ENCODE data around the gene TOX3. TPM values are rescaled to one million over a fixed set of nuclear protein-coding genes. Genes with fewer than 3 reads are reported as not detected.

Gene TOX3
- total RNA-seq, 1 experiment from 2014 or later: not detected

DNA sequence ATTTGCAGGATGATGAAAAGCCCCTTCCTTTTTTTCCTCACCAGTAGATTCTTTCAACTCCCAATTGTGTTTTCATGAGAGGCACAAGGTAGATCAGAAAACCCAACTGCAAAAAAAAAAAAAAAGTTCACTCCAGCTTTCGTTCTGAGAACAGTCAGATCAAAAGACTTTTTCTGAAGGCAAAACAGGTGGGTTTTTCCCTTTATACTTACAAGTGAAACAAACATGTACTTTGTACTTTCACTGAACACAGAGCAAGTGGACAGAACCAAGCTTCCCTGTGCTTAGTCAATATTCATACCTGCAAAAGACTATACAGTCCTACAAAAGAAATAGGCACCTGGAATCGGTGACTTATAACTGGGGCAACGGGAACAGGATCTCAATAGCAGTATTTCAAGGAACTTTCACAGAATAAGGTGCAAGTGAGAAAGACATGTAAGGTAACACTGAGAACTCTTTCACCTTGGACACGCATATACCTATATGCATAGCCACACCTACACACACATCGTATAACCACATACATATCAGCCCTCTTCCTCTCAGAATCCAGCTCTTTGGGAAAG, 54.1 kb downstream of the TOX3 start:
- DNase-seq (ENCODE audit: low read depth): no peak

DNA sequence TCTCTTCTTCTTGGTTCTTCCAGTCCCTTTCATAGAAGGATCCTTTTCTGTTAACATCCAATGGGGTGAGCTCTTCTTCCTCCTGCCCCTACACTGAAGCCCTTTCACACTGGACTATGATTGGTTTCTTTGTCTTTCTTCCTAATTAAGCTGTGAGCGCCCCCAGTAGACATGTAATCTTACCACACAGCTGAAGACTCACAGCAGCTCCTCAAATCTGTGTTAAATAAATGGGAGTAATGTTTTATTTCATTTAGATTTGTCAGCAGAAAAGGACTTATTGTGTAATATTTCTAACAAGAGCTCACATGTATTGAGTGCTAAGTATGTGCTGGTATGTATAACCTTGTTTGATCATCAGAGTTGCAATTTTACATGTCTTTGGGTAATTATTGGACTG, 55.7 kb downstream of the TOX3 start:
- no peak for DNase-seq (ENCODE audit: low read depth)

DNA sequence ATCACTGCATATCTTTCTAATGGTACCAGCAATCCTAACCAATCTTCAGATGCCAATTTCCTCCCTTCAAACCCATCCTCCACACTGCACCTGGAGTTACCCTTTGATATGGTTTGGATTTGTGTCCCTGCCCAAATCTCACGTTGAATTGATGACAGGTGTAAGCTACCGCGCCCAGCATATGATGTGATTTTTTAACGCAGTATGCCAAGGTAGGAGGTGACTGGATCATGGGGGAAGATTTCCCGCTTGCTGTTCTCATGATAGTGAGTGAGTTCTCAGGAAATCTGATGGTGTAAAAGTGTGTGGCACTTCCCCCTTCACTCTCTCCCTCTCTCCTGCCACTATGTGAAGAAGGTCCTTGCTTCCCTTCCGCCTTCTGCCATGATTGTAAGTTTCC, 57.0 kb downstream of the TOX3 start:
- DNase-seq (ENCODE audit: low read depth): no peak

DNA sequence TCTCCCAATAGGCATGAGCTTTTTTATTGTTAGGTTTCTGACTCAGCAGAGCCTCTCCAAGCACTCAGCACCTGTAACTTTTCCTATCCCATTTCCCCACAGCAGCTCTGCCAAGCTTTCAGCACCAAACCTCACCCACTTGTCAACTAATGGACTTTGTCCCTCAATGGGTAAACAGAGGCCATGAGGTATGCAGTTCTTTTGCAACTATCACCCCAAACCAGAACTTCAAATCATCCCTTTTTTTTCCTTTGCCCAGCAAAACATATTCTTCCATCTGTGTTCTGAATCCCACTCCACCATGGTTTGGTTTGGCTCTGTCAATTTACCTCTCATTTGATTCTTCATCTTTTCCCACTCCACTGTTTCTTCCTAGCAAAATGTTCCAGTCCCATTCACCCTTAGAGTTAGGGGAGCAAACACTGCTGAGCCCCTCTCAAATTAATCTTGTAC, 58.1 kb downstream of the TOX3 start:
- DNase-seq (ENCODE audit: low read depth): no peak

DNA sequence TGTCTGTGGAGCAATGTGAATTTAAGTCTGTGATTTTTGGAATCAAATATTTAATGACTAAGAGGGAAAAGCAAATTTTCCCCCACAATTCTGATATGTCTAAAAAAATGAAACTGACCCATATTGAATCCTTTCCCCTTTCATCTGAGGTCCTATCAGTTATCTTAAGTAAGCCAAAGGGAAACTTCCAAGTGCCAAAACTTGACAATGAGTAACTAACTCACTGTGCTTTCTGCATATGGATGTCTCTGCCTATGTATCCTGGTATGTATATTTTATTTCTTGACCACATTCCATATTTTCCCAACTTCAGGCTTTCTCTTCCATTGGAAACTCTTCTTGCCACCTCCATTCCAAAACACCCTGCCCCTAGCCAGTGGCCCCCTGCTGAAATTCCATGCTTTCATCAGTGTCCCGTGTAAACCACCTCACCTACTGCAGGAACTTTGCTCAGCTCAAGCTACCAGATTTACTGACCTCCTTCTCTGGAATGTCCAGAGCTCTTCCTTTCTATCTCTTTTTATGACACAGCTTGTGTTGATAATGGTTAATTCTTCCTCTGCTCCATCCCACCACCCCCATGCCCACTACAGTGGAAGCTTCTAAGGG, 59.0 kb downstream of the TOX3 start:
- no peak for DNase-seq (ENCODE audit: low read depth)

DNA sequence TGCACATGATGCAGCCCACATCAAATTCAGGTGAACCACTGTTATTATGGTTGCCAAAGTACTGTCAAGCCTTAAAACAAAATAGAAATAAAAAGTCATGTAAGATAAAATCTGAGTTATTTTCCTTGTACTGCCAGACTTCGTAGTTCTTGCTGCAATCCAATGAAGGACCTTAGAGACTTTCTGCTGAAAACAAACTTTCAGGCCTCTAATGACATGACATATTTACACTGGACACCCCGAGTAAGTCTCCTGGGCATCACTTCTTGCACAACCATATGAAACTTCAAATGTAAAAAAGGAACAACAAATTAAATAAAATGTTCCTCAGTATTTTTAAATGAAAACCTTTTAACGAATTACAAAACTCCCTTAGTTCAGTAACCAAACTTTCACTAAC, 66.7 kb downstream of the TOX3 start:
- no peak for DNase-seq (ENCODE audit: low read depth)

DNA sequence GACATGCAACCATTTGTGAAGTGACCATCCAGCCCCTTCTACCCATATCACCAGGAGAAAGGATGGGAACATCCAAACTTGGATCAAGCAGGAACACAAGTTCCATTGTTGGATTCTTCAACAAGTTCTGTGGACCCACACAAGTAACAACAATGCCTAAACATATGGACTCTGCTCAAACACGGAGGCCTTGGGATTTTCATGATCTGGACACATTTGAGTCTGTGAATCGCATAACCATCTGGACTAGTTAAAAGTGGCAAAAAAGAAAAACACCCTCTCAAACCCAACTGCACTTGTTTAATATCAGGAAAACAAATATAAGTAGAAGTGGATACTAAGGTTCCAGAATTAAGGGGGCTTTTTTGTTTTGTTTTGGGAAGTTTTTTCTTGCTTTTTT, 70.8 kb downstream of the TOX3 start:
- no peak for DNase-seq (ENCODE audit: low read depth)

DNA sequence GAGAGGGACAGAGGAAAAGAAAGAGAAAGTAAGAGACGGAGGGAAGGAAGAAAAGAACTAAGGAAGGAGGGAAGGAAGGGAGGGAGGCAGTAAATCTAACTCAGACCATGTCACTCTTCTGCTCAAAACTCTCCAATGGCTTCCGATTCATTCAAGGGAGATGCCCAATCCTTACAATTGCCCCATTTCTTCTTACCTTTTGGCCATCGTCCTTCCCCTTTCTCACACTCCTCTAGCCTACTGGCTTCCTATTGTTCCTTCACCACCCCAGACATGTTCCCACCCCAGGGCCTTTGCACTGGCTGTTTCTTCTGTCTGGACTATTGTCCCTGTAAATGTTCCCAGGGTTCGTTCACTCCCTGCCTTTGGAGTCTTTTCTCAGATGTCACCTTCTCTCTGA, 72.3 kb downstream of the TOX3 start:
- no peak for DNase-seq (ENCODE audit: low read depth)

DNA sequence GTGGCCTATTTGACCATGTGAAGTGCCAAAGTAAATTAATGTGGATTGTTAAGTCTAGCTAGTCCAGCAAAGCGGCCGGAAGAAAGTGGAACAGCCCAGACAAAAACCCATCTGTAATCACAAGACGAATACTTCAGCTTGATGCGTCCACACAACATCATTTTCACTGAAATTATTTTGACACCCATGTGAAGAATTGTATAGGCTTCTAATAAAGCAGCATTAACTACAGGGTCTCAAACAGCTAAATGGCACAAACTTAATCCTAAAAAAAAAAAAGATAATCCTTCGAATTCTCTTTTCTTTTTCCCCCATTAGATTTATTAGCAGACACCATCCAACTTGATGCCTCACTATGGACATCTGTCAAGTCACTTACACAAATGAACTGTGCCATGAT, 73.8 kb downstream of the TOX3 start:
- no peak for DNase-seq (ENCODE audit: low read depth)

DNA sequence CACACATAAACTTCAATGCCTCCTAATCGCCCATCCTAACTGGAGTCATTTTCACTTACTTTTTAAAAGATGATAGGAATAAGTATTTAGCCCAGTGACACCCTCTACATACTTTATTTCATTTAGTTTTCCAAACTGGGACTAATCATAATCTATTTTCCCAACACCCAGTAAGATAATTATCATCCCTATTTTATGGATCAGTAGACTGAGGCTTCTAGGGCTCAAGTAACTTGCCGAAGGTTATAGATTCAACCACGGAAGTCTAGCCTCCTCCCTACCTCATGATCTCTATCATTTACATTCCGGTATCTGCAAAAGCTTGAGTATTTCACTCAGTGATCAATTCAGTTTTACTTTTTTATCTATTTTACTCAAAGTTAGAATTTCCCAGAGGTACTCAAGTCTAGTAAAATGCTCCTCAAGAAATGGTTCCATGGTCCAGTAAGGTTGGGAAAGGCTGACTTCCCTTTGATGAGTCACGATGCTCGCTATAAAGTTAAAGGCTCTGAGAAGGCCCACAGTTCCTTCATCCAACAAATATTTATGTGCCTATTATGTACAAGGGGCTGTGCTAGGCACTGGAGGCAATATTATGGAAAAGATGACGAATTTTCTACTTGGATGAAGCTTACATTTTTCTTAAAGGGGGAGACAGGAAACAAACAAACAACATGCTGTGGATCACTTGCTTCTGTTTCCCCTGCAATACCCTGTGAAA, 75.1 kb downstream of the TOX3 start:
- DNase-seq (ENCODE audit: low read depth): no peak

DNA sequence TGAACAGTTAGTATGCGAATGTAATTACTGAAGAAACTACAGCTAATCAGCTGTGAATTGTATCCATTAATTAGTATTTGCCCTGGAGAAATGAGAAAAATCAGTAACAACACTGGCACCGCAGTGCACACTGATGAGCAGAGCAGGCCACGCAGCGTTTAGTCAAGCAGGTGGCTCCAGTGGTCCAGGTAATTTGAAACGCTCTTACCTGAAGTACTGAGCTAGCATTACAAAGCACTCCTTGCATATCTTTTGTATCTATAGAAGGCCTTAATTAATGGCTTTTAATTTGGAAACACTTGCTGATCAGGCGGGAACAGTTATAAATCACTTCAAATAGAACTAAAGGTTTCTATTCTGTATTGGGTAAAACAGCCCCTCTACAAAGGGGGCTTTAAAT, 76.4 kb downstream of the TOX3 start:
- DNase-seq (ENCODE audit: low read depth): no peak

DNA sequence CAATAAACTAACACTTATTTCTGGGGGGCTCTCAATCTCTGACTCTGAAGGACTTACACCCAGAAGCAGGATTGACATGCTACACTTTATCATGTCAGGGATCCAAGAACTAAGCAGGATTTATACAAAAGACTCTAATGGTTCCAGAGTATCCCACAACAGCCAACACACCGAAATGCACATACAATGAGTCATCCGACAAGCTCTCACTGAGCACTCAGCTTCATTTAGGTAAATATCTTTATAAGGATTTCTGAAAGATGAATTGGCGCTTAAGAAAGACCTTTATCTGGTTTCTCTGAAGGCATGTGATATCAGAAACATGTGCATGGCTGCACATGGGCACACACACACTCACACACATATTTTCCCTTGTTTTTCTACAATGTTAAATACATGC, 77.2 kb downstream of the TOX3 start:
- DNase-seq (ENCODE audit: low read depth): no peak

DNA sequence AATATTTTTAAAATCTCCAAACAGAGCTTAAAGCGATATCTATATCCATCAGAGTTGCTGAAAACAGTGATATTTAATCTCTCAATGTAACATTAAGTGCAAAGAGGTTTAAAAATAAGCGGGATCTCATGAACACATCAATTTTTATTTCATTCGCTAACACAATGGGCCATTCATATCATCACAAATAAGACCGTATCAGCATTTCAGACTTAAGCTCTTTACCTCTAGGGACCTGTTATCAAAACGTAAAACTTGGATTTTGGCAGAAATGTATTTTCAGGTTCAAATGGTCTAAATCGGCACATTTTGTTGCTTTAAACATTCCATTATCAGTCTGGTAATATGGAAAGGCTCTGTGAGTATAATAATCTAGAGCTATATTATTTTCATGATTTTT, 77.9 kb downstream of the TOX3 start:
- DNase-seq (ENCODE audit: low read depth): no peak

DNA sequence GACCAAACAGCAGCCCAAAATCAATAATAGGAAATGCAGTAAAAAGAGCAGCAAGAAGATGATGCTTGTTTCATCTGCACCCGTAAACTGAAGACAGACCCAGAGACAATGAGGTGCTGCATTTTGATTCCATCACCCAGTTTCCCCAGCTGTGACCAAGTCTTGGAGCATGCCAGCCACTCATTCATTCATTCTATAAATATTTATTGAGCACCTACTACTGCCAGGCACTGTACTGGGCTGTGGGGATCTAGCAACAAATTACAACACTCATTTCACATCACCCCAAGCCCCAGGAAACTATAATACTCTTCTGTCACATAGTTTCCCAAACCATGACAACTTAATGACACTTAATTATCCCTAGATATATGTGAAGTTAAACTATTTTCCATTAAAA, 79.2 kb downstream of the TOX3 start:
- no peak for DNase-seq (ENCODE audit: low read depth)

DNA sequence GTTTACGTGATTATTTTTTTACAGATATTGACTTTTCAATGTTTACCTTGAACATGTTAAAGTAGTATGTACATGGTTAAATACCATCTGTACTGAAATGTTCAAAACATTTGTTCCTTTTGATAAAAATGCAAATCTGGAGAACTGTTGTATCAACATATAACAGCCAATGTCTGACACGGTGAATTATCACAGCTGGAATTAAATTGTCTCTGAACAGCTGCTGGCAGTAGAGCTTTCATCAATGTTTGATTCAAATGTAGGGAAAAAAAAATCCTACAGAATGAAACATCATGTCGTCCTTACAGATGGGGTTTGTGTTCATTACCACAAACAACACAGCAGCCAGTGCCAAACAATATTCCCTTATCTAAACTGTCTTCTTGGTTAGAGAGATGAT, 79.9 kb downstream of the TOX3 start:
- no peak for DNase-seq (ENCODE audit: low read depth)

DNA sequence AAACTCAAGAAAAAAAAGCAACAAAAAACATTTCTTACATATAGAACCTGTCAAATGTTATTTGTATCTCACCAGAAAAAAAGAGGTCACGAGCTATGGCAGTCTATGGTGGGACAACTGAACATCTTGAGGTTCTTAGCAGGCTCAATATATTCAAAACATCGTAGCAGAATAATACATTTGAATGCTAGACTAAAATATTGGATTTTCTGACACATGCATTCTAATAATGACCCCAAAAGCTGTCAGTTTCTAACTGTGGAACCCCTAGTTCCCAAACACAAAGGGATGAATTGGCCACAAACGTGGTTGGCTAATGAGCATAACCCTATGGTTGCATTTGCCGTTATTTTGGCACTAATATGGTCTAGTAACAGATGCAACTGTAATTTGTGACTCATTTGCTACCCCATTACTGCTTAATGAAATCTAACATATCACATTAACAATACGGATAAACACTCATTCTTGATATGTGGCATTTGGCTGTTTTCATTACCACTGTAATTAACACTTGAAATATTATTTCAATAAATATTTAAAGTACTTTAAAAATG, 81.2 kb downstream of the TOX3 start:
- DNase-seq (ENCODE audit: low read depth): no peak

DNA sequence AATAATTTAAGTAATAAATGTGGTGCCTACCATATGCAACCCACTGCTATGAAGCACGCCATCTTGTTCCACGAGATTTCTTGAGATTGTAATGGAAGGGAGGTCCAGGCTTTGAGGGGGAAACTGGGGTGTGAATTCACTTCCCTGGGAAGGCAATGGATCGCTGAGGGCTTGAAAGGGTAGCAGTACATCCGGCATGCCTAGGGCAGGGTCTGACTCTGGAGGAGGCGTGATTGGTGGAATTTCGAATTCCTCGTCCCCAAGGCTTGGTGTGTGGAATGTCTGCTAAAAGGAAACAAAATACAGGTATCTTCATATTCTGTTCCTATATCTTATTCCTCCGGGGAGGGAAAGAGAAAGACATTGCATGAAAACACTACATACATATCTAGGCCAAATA, 83.0 kb downstream of the TOX3 start:
- no peak for DNase-seq (ENCODE audit: low read depth)

DNA sequence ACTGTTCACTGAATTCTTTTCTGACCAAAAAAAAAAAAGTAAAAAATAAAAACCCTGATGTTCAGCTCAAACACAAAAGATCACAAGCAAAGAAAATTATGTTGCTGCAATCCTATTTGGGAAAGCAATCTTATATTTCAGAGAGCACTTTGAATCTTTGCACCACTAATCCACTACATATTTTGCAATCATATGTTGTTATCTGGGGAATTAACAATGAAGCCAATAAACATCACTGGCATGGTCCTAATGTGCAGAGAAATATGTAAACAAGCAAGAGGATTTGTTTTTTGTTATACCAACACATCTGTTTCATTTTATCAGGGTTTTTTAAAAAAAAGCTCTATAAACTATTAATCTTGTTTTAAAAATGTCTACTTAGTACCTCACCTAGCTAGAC, 84.1 kb downstream of the TOX3 start:
- no peak for DNase-seq (ENCODE audit: low read depth)

DNA sequence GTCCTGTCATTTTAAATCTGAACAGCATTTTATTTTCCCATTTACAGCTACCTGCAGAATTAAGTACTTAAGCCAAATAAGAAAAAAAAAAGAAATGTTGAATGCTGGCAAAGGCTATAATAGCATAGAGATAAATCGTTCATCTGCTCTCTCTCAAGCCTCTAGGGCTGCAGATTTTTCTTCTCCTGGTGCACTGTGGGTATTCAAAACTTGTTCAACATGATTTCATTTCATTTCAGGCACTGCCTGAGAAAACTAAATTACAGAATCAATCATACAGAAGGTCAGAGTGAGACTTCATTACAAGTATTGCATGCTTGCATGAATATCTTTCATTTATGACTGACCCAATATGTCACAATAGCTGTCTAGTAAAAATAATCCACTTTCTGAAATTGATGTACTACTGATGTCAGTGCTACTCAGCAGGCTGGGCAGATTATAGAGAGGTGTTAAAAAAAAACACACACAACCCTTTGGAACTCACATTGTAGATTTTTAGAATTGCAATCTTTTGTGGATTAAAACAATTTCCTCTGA, 86.2 kb downstream of the TOX3 start:
- DNase-seq (ENCODE audit: low read depth): no peak

DNA sequence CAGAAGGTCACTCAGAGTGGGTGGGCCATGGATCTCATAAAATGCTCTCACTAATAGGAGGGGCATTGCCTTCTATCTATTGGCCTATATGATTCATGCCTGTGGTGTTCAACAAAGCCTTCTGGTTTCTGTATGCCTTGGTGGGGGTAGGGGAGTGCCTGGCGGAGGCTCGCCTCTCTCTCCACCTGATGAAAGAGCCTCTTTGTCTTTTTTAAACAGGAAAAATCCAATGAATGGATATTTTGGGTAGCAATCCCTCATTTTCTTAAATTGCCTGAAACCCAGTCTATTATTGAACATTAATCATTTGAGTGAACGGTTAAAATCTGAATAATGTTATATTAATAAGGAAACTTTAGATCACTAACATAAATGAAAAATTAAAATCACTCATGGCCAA, 90.6 kb downstream of the TOX3 start:
- DNase-seq (ENCODE audit: low read depth): no peak

DNA sequence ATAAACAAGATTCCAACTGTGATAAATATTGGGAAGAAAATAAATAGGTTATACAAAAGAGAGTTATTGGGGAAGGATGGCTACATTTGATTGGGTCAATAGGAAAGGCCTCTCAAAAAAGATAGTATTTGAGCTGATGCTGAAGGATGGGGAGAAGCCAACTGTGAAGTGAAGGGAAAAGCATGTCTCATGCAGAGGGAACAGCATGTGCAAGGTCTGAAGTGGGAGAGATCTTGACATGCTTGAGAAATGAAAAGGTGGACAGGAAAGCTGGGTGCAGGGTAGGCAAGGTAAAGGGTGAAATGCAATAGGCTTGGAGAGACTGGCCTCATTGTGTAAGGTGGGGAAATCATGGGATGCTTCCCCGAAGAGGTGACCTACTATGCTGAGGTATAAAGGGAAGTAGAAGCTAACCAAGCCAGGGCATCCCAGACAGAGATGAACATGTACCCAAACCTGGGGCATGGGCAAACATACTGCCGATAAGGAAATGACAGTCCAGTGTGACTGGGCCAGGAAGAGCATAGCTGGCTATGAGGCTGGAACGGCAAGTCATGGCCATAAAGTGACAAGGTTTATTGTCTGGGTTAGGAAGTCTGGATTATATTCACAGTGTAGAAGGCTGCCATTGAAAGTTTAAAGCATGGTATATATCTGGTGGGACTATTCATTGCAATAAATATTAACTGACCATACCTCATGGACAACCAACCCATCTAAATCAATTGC, 91.2 kb downstream of the TOX3 start:
- DNase-seq (ENCODE audit: low read depth): no peak

DNA sequence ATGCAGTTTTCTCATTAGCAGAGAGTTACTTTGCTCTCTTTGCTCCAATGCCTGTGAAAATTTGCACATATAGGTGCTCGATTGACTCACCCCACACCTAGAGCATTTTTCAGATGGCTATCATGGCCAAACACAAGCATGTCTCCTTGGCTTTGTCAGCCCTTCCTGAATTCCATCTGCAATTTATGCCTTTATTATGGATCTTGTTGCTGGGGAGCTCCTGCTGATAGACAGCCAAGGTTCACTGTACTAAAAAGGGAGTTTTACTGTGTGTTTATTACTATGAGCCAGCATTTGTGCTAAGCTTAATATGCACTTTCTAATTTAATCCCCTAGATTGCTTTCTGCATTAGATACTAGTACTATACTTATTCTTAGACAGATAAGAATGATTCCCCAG, 93.3 kb downstream of the TOX3 start:
- no peak for DNase-seq (ENCODE audit: low read depth)
